Measurements from ENCODE around the gene WTIP. TPM values are rescaled to one million over a fixed set of nuclear protein-coding genes. Genes with fewer than 3 reads are reported as not detected.

The WTIP gene
- total RNA-seq, 1 experiment from 2014 or later, result 8.4 TPM

GRCh38 chr19:34471906-34472700 lies 9.5 kb upstream of the WTIP start:
- Histone ChIP-seq H3K27ac (ENCODE audit: low read depth, low read length) (no peak overlapping the region), H3K4me2 (ENCODE audit: low read length) (no peak overlapping the region), H3K9me2 (ENCODE audit: insufficient read depth) (no peaks in the 10 kb centered on the region), H3K4me3 (replicated peaks in 1 of 2; ENCODE audit: low read depth in 1 of 2, low read length in 2 of 2) (no peak overlapping the region), H3K27me3 (ENCODE audit: insufficient read depth, low read length) (no peaks in the 10 kb centered on the region), H3K9ac (ENCODE audit: low read length) (no peak overlapping the region), H3K4me1 (ENCODE audit: control insufficient read depth in 1 of 2, insufficient read depth in 2 of 2, low read length in 2 of 2) (no peaks in the 10 kb centered on the region), H3K9me3 (ENCODE audit: control insufficient read depth in 1 of 2, insufficient read depth in 1 of 2, low read depth in 1 of 2, low read length in 2 of 2) (no peaks in the 10 kb centered on the region), H3K36me3 (ENCODE audit: control insufficient read depth in 1 of 2, insufficient read depth in 2 of 2, low read length in 2 of 2) (peaks cover 24 to 41% of the 10 kb centered on the region in 2 experiments; a peak in 3 of 4 replicates), H2AFZ (ENCODE audit: low read depth, low read length, poor library complexity, severe bottlenecking) (no peak overlapping the region), H3K79me2 (ENCODE audit: insufficient read depth, low read length) (peaks cover 7% of the 10 kb centered on the region; the same call in 1 of the 2 replicates), H4K20me1 (ENCODE audit: insufficient read depth) (no peaks in the 10 kb centered on the region)
- intact Hi-C loops (cut with micrococcal nuclease), result no loop called here
- ATAC-seq (no peak), DNase-seq (ENCODE audit: low read depth, low spot score) (no peak)
- ChIA-PET RAD21 (ENCODE audit: low non-redundant PET in 1 of 2, low total read pairs in 2 of 2, uncharacterized antibody in 2 of 2, unreplicated experiment in 2 of 2) (no interaction called here), POLR2A (no interaction called here), CTCF (no interaction called here)
- BruUV-seq (replicated peaks), result no TSS peak
- TF ChIP-seq FOSL1 (IDR thresholded peaks at IDR 0.05; ENCODE audit: low read depth) (no peak), SP1 (IDR thresholded peaks at IDR 0.05; ENCODE audit: low read depth) (no peak), ATF3 (IDR thresholded peaks at IDR 0.05) (no peak), SIN3A (IDR thresholded peaks at IDR 0.05; ENCODE audit: low read depth) (no peak), CBX3 (IDR thresholded peaks at IDR 0.05; ENCODE audit: low read depth) (no peak)

GRCh38 chr19:34474233-34474989 lies 7.1 kb upstream of the WTIP start:
- Histone ChIP-seq H3K79me2 (ENCODE audit: insufficient read depth, low read length) (no peaks in the 10 kb centered on the region), H3K4me1 (ENCODE audit: control insufficient read depth in 1 of 2, insufficient read depth in 2 of 2, low read length in 2 of 2) (no peaks in the 10 kb centered on the region), H3K4me2 (ENCODE audit: low read length) (no peak overlapping the region), H2AFZ (ENCODE audit: low read depth, low read length, poor library complexity, severe bottlenecking) (no peak overlapping the region), H3K9me3 (ENCODE audit: control insufficient read depth in 1 of 2, insufficient read depth in 1 of 2, low read depth in 1 of 2, low read length in 2 of 2) (no peaks in the 10 kb centered on the region), H3K27me3 (ENCODE audit: insufficient read depth, low read length) (no peaks in the 10 kb centered on the region), H3K27ac (ENCODE audit: low read depth, low read length) (no peak overlapping the region), H3K36me3 (ENCODE audit: control insufficient read depth in 1 of 2, insufficient read depth in 2 of 2, low read length in 2 of 2) (peaks cover 11 to 25% of the 10 kb centered on the region in 2 experiments; a peak in 3 of 4 replicates), H3K9me2 (ENCODE audit: insufficient read depth) (no peaks in the 10 kb centered on the region), H4K20me1 (ENCODE audit: insufficient read depth) (no peaks in the 10 kb centered on the region), H3K4me3 (replicated peaks in 1 of 2; ENCODE audit: low read depth in 1 of 2, low read length in 2 of 2) (no peak overlapping the region), H3K9ac (ENCODE audit: low read length) (no peak overlapping the region)
- ATAC-seq, result no peak
- no peak for DNase-seq (ENCODE audit: low read depth, low spot score)
- no TSS peak for BruUV-seq (replicated peaks)
- ChIA-PET RAD21 (ENCODE audit: low non-redundant PET in 1 of 2, low total read pairs in 2 of 2, uncharacterized antibody in 2 of 2, unreplicated experiment in 2 of 2) (no interaction called here), CTCF (no interaction called here), POLR2A (no interaction called here)
- intact Hi-C loops (cut with micrococcal nuclease), result no loop called here
- no peak for TF ChIP-seq ZNF274 (IDR thresholded peaks at IDR 0.05; ENCODE audit: low read depth, low read length)
- TF ChIP-seq RAD21 (IDR thresholded peaks at IDR 0.05; ENCODE audit: low read depth), result no peak
- TF ChIP-seq ZFX (IDR thresholded peaks at IDR 0.05), result no peak
- TF ChIP-seq ELF1 (IDR thresholded peaks at IDR 0.05; ENCODE audit: borderline replicate concordance, low read depth), result no peak
- no peak for TF ChIP-seq EGR1 (IDR thresholded peaks at IDR 0.05; ENCODE audit: low read depth)
- no peak for TF ChIP-seq SP1 (IDR thresholded peaks at IDR 0.05; ENCODE audit: low read depth)
- TF ChIP-seq, protein P1, sequence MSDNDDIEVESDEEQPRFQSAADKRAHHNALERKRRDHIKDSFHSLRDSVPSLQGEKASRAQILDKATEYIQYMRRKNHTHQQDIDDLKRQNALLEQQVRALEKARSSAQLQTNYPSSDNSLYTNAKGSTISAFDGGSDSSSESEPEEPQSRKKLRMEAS (IDR thresholded peaks at IDR 0.05), result no peak
- no peak for TF ChIP-seq POLR2AphosphoS5 (IDR thresholded peaks at IDR 0.05; ENCODE audit: low read depth, low read length)
- no peak for TF ChIP-seq ATF3 (IDR thresholded peaks at IDR 0.05)
- TF ChIP-seq POLR2A (IDR thresholded peaks at IDR 0.05; ENCODE audit: borderline replicate concordance, extremely low read depth, insufficient read depth, insufficient read length), result no peak
- TF ChIP-seq YY1 (IDR thresholded peaks at IDR 0.05; ENCODE audit: extremely low read depth, insufficient replicate concordance, low read depth, low read length), result no peak
- no peak for TF ChIP-seq JUND (IDR thresholded peaks at IDR 0.05)
- no peak for TF ChIP-seq FOSL1 (IDR thresholded peaks at IDR 0.05; ENCODE audit: low read depth)
- TF ChIP-seq EZH2phosphoT487 (IDR thresholded peaks at IDR 0.05; ENCODE audit: borderline replicate concordance), result no peak

All from HCT116 (cell line).